IgD-negative memory B cell (primary cell): ENCODE data around the gene RTN4IP1. TPM values are rescaled to one million over a fixed set of nuclear protein-coding genes. Genes with fewer than 3 reads are reported as not detected.
"Not testable (repeated sequence)": the region's sequence is repeated elsewhere in the genome, so short reads cannot be mapped to it uniquely, and the experiment has no call there.

Experiments
- H3K27ac Mint-ChIP-seq, 3 donors: one replicate each; pipeline ENCODE4 v1.8.0; 2020 to 2022; ENCODE audit warnings: mild to moderate bottlenecking in 3 of 3, mixed read lengths in 3 of 3, moderate library complexity in 1 of 3
- H3K27me3 Mint-ChIP-seq: one replicate; pipeline ENCODE4 v1.8.0; 2021; ENCODE audit warnings: mixed read lengths
- H3K36me3 Mint-ChIP-seq: one replicate; pipeline ENCODE4 v1.8.0; 2020; ENCODE audit warnings: mild to moderate bottlenecking, mixed read lengths
- H3K4me1 Mint-ChIP-seq, 3 donors: one replicate each; pipeline ENCODE4 v1.8.0; 2020 to 2022; ENCODE audit warnings: mixed read lengths in 3 of 3, mild to moderate bottlenecking in 1 of 3
- H3K4me3 Mint-ChIP-seq, 4 donors: one replicate each; pipeline ENCODE4 v1.8.0; 2020 to 2022; ENCODE audit warnings: mild to moderate bottlenecking in 4 of 4, mixed read lengths in 4 of 4, moderate library complexity in 3 of 4
- H3K9me3 Mint-ChIP-seq, 3 donors: one replicate each; pipeline ENCODE4 v1.8.0; 2020 to 2021; ENCODE audit warnings: mixed read lengths in 3 of 3, mild to moderate bottlenecking in 1 of 3
- polyA plus RNA-seq: library from polyadenylated mRNA; unstranded; fragments of 300-500 nt; fragmentation: Illumina TruSeq; gene quantifications from one replicate; pipeline ENCODE4 v1.2.3, GENCODE V29; 2021

Gene RTN4IP1
- polyA plus RNA-seq, 1 donor from 2014 or later = 14.2 TPM

DNA sequence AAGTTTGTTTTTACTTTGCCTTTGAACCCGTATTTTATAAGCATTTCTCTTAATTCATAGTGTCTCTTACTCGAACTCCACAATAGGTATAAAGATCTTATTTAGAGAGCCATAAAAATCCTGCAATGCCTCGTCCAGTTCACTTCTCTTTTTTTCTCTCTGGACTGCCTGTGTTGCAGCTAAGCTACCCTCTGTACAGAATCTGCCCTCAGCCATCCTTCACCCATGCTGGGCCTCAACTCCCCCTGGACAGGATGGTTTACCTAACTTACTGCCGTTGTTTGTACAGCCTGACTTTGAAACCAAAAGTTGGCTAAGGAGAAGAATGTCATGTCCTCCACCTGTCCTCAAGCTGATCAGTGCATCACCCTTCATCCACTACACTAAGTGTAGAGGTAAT is 10.5 kb upstream of the RTN4IP1 start:
- peaks cover 18% of the 10 kb centered on the region for H3K36me3 Mint-ChIP-seq
- H3K27me3 Mint-ChIP-seq = no peaks in the 10 kb centered on the region
- peaks cover 38 to 43% (median 40%) of the 10 kb centered on the region in 3 donors for H3K4me1 Mint-ChIP-seq
- peak overlapping the region; percentile 37 to 59 (median 41) for H3K27ac Mint-ChIP-seq
- H3K4me3 Mint-ChIP-seq = peak overlapping the region; percentile 51 to 80 (median 67)
- no peaks in the 10 kb centered on the region for H3K9me3 Mint-ChIP-seq

DNA sequence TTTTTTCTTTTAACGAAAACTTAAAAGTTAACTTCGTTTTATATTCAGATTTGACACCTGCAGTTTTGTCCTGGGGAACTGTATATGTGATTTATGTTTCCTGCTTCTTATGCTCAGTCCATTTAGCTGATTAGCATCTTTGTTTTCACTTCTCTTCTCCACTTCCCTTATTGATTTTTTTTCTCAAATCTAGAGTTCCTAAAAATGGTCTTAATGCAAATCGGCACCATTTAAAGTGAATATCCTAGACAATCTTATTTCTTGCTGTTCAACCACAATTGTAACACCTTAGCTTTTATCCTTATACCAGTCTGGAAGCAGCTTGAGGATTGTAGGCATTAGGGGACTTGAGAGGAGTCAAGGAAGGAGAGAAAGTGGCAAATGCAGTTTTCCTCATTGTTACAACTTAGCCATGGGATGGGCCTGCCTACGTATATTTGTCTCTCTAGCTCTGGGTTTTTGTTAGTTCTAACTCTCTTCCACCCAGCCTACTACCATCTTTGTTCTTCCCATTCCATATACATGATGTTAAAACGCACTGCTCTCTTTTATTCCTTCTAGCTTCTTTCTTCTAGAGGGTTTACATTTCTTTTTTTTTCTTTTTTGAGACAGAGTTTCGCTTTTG is 8.5 kb upstream of the RTN4IP1 start:
- Mint-ChIP-seq H3K36me3 (peaks cover 14% of the 10 kb centered on the region), H3K27ac (peak overlapping the region; percentile 37 to 97 (median 40)), H3K27me3 (no peaks in the 10 kb centered on the region), H3K4me1 (peaks cover 44 to 50% (median 45%) of the 10 kb centered on the region in 3 donors), H3K4me3 (peak overlapping the region; percentile 51 to 88 (median 78)), H3K9me3 (peaks cover 0 to 2% (median 0%) of the 10 kb centered on the region in 3 donors)

DNA sequence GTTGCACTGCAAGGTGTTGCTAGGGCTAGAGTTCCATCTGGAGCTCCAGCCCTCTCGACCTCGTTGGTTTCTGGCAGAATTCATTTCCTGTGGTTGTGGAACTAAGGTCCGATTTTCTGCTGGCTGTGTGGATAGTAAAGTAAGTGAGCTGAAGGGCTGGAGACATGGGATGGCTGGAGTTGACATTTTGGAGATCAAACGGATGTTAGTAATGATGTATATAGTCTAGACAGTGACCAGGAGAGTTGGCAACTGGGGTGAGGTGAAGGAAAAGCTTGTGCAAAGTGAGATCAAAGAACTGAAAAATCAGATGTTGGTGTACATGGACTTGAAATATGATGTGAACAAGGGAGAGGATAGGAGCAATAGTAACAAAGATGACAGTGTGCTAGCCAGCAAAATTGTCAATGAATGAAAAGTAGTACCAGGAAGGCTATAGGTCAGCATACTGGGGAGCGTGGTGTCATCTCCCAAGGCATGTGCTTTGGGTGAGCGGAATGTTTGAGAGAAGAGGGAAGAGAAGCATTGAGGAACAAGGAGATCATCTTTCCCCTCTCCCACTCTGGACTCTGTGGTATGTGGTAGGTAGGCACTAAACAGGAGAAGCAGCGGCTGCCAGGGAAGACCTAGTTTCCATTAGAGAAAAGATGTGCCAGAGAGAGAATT is 7.9 kb upstream of the RTN4IP1 start:
- Mint-ChIP-seq H3K4me1 (peaks cover 47 to 55% (median 48%) of the 10 kb centered on the region in 3 donors), H3K4me3 (peak overlapping the region; percentile 51 to 88 (median 78)), H3K27ac (peak overlapping the region; percentile 37 to 97 (median 40))

DNA sequence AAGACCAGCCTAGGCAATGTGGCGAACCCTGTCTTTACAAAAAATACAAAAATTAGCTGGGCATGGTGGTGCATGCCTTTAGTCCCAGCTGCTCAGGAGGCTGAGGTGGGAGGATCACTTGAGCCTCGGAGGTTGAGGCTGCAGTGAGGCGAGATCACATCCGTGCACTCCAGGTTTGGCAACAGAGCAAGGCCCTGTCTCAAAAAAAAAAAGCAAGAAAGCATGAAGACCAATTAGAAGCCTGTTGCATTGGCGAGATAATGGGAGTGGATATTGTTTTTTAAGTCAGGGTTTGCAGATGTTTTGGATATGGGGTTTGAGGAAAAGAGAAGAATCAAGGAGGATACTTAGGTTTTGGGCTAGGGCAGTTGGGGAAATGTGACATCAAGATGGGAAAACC is 5.3 kb upstream of the RTN4IP1 start:
- H3K27ac Mint-ChIP-seq = peak overlapping the region in 2 of 3 donors; percentile 40 to 59
- H3K36me3 Mint-ChIP-seq = peaks cover 1% of the 10 kb centered on the region
- peaks cover 43 to 62% (median 50%) of the 10 kb centered on the region in 3 donors for H3K4me1 Mint-ChIP-seq
- no peaks in the 10 kb centered on the region for H3K27me3 Mint-ChIP-seq
- H3K4me3 Mint-ChIP-seq = peak overlapping the region in 2 of 4 donors; percentile 13 to 64
- peaks cover 0 to 4% (median 0%) of the 10 kb centered on the region in 3 donors for H3K9me3 Mint-ChIP-seq

More for the DNA sequence above, 7.9 kb upstream of the RTN4IP1 start:
- peaks cover 0 to 2% (median 0%) of the 10 kb centered on the region in 3 donors for H3K9me3 Mint-ChIP-seq
- peaks cover 9% of the 10 kb centered on the region for H3K36me3 Mint-ChIP-seq
- H3K27me3 Mint-ChIP-seq = no peaks in the 10 kb centered on the region

DNA sequence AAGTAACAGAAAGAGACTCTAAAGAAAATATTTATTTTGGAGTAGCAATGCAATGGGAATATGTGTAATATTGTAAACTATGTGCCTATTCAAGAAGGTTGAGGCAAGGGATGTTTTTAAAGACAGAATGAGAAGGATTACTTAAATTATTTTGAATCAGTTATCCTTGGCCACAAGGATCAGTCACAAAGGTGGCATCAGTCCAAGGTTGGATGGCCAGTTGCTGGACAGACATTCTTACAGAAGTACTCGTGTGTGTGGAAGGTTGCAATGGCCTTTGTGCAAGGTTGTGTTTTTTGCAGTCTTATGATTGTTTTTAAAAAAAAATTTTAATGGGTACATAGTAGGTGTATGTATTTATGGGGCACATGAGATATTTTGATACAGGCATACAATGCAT is 2.0 kb upstream of the RTN4IP1 start:
- Mint-ChIP-seq H3K27me3 (no peaks in the 10 kb centered on the region), H3K27ac (no peak overlapping the region), H3K9me3 (peaks cover 0 to 4% (median 0%) of the 10 kb centered on the region in 3 donors), H3K4me1 (peaks cover 30 to 51% (median 36%) of the 10 kb centered on the region in 3 donors), H3K4me3 (peak overlapping the region in 2 of 4 donors; percentile 20 to 70), H3K36me3 (no peaks in the 10 kb centered on the region)

DNA sequence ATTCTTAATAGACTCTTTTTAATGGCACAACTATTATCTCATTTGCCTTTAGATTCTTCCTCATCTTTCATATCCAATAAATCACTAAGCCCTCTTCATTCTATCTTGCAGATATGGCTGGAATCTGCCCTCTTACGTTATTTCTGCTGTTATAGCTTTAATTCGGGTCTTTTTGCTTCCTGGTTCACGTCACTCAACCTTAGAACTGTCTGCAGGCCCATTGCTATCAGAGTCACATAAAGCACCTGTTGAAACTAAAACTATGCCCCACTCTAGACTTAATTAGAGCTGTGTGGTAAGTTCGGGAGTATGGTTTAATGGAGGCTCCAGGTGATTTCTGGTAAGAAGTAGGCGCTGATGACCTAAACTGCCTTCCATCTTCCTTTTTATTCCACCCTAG is 1.1 kb upstream of the RTN4IP1 start:
- Mint-ChIP-seq H3K9me3 (peaks cover 0 to 4% (median under 1%) of the 10 kb centered on the region in 3 donors), H3K4me1 (peaks cover 30 to 54% (median 41%) of the 10 kb centered on the region in 3 donors), H3K36me3 (no peaks in the 10 kb centered on the region), H3K27ac (peak overlapping the region; percentile 98 to 99 (median 99)), H3K4me3 (peak overlapping the region; percentile 94 to 99 (median 97)), H3K27me3 (no peaks in the 10 kb centered on the region)

DNA sequence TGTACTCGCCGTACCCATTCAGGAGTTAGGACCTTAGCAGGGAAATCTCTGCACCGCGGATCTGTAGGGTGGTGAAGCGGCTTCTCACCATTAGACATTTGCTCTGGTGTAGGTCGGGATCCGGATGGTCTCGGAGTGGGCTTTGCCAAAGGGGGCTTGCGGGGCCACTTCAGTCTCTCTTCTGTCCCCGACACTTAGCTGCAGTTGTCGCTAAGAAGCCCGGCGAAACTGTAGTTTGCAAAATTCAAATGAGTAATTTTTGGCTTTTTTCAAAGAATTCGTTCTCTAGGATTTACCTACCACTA is 513 bp upstream of the RTN4IP1 start:
- peak overlapping the region; percentile 98 to 99 (median 99) for H3K27ac Mint-ChIP-seq
- H3K27me3 Mint-ChIP-seq = no peaks in the 10 kb centered on the region
- H3K4me3 Mint-ChIP-seq = peak overlapping the region; percentile 94 to 99 (median 97)
- no peaks in the 10 kb centered on the region for H3K36me3 Mint-ChIP-seq
- H3K4me1 Mint-ChIP-seq = peaks cover 25 to 51% (median 40%) of the 10 kb centered on the region in 3 donors
- H3K9me3 Mint-ChIP-seq = peaks cover 0 to 4% (median 2%) of the 10 kb centered on the region in 3 donors

DNA sequence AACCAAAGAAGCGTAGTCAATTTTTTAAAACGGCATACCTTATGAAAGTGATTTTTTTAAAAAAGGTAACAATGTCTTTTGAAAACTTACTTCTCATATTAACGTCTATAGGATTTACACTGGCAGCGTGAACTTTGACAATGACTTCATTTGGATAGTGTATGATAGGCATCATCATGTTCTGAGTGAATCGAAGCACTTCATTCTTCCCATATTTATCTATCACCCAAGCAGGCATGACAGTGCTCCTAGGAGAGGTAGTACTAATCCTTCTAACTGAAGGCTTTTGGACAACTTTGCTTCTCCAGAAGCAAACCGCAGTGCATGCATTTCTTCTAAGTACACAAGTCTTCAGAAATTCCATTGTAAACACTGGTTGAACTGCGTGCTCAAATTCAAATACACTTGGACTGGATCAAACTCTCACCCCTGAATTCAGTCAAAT is 618 bp downstream of the RTN4IP1 start:
- Mint-ChIP-seq H3K27ac (peak overlapping the region; percentile 98 to 99 (median 99)), H3K4me1 (peaks cover 18 to 44% (median 35%) of the 10 kb centered on the region in 3 donors), H3K4me3 (peak overlapping the region; percentile 94 to 99 (median 97)), H3K36me3 (no peaks in the 10 kb centered on the region), H3K9me3 (peaks cover 0 to 2% (median 2%) of the 10 kb centered on the region in 3 donors), H3K27me3 (no peaks in the 10 kb centered on the region)

DNA sequence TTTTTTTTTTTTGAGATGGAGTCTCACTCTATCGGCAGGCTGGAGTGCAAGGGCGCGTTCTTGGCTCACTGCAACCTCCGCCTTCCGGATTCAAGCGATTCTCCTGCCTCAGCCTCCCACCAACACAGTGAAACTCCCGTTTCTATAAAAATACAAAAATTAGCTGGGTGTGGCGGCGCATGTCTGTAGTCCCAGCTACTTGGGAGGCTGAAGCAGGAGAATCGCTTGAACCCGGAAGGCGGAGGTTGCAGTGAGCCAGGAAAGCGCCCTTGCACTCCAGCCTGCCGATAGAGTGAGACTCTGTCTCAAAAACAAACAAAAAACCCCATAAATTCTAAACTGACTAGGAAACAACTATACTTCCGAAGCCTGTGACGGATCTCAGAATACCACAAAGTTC is 1.5 kb downstream of the RTN4IP1 start:
- H3K27me3 Mint-ChIP-seq, H3K9me3 Mint-ChIP-seq, H3K36me3 Mint-ChIP-seq: not testable (repeated sequence)
- Mint-ChIP-seq H3K4me1 (peaks cover 17 to 41% (median 33%) of the 10 kb centered on the region in 3 donors), H3K27ac (peak overlapping the region; percentile 98 to 99 (median 99)), H3K4me3 (peak overlapping the region; percentile 94 to 99 (median 97))

DNA sequence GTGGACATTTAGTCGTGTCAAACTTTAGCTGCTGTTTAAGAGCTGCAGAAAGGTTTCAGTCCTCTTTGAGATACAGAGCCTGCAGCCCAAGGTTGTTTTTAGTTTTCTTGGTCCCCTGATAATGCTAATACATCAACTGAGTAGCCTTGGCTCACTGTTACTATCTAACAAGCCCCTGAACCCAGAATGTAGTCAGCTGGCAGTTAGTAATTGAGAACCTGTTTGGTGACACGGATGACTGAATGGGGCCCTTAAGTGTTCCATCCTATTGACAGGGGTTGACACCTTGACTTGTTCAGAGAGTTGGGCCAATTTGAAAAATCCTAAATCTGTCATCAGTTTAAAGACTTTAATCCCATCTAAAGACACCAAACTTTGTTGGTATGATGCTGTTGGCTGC is 2.8 kb downstream of the RTN4IP1 start:
- Mint-ChIP-seq H3K27ac (peak overlapping the region in 2 of 3 donors; percentile 11 to 16), H3K9me3 (peaks cover 0 to 2% (median 0%) of the 10 kb centered on the region in 3 donors), H3K27me3 (no peaks in the 10 kb centered on the region), H3K4me1 (peaks cover 10 to 31% (median 26%) of the 10 kb centered on the region in 3 donors), H3K4me3 (peak overlapping the region in 3 of 4 donors; percentile 13 to 99 (median 23)), H3K36me3 (peaks cover 9% of the 10 kb centered on the region)

DNA sequence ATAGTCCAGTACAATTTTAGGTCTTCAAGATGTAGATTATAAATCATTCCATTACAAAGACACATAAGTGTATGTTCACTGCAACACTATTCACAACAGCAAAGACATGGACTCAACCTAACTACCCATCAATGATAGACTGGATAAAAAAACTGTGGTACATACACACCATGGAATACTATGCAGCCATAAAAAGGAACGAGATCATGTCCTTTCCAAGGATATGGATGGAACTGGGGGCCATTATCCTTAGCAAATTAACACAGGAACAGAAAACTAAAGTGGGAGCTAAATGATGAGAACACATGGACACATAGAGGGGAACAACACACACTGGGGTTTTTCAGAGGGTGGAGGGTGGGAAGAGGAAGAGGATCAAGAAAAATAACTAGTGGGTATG is 6.3 kb downstream of the RTN4IP1 start:
- H3K9me3 Mint-ChIP-seq = peaks cover 0 to 2% (median 0%) of the 10 kb centered on the region in 3 donors
- H3K36me3 Mint-ChIP-seq = peaks cover 13% of the 10 kb centered on the region
- H3K4me3 Mint-ChIP-seq = no peak overlapping the region
- peak overlapping the region in 1 of 3 donors; percentile 5 for H3K27ac Mint-ChIP-seq
- H3K27me3 Mint-ChIP-seq = no peaks in the 10 kb centered on the region
- peaks cover 5 to 21% (median 19%) of the 10 kb centered on the region in 3 donors for H3K4me1 Mint-ChIP-seq

DNA sequence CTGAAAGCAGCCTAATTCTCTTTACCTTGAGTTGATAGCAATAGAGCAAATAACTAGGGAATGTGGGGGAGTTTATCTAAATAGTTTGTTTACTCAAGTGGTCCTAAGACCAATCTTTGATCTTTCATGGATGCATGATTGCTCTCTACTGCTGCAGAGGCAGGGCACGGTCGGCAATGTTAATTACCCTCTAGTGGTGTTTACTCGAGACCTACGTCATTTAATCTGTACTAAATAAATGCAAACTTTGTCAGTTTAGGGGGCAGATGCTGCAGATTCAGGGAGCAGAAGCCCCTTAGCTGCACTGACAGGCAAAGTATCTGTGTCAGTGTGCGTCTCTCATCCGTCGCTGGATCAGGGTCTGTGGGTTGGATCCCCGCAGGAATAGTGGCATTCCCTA is 6.9 kb downstream of the RTN4IP1 start:
- Mint-ChIP-seq H3K27ac (peak overlapping the region in 1 of 3 donors; percentile 5), H3K4me3 (peak overlapping the region in 1 of 4 donors; percentile 55), H3K36me3 (peaks cover 14% of the 10 kb centered on the region), H3K27me3 (no peaks in the 10 kb centered on the region), H3K4me1 (peaks cover 5 to 20% (median 17%) of the 10 kb centered on the region in 3 donors), H3K9me3 (peaks cover 0 to 2% (median 0%) of the 10 kb centered on the region in 3 donors)

DNA sequence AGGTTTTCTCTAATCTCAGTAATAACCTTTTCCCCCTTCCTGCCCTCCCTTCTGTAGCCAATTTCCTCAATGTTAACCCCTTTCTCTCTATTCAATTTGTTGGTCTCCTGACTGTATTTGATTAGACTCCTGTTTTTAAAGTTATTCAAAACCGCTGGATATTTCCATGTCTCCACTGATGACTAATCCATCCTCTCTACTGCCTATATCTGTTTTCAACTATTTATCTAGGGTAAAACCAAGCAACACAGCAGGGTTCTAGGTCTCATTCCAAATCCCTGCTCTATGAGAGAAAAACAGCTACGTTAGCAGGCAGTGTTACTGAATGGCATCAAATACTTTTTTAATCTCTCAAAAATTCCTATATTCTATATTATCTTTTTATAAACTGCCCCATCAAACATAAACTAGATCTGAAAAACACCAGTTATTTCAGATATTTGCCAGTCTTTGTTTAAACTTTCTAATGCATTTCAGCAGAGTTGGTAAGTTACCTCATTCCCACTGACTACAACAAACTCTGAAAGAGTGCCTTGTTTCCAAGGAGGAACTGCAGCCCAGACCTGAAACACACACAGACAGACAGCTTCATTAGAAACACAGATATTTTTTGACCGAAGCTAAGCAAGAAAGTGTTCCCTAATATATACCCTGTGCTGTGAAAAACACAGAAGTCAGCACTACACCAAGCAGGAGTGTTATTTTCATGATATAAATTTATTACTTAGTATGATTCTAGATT is 8.2 kb downstream of the RTN4IP1 start:
- peak overlapping the region in 1 of 4 donors; percentile 51 for H3K4me3 Mint-ChIP-seq
- no peak overlapping the region for H3K27ac Mint-ChIP-seq
- H3K9me3 Mint-ChIP-seq = peaks cover 0 to 2% (median 0%) of the 10 kb centered on the region in 3 donors
- H3K4me1 Mint-ChIP-seq = peaks cover 5 to 18% (median 11%) of the 10 kb centered on the region in 3 donors
- H3K36me3 Mint-ChIP-seq = peaks cover 16% of the 10 kb centered on the region
- H3K27me3 Mint-ChIP-seq = no peaks in the 10 kb centered on the region

DNA sequence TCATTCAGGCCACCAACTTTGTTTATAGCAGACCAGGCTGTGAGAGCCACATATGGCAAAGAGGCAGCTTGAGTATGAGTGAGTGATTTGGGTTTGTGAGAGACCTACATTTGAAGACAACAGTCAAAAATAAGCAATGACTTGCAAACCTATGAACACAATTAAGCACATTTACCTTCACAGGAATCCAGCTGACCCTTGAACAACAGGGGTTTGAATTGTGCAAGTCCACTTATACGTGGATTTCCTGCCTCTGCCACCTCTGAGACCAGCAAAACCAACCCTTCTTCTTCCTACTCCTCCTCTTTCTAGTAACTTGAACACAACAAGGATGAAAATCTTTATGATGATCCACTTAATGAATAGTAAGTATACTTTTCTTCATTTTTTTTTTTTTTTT is 10.1 kb downstream of the RTN4IP1 start:
- Mint-ChIP-seq H3K4me3 (no peak overlapping the region), H3K4me1 (peaks cover 15 to 18% (median 16%) of the 10 kb centered on the region in 3 donors), H3K27me3 (no peaks in the 10 kb centered on the region), H3K36me3 (peaks cover 16% of the 10 kb centered on the region), H3K27ac (peak overlapping the region in 1 of 3 donors; percentile 65), H3K9me3 (no peaks in the 10 kb centered on the region)
